Fibroblast of upper back skin (primary cell): ENCODE results near the gene FSCN2.
"Not testable (repeated sequence)": the region's sequence is repeated elsewhere in the genome, so short reads cannot be mapped to it uniquely, and the experiment has no call there.

ENCODE experiments used
- DNase-seq: peaks from one replicate; pipeline ENCODE4 v3.0.0-alpha.2; 2013

The FSCN2 gene

GRCh38 chr17:81528651-81529436, 667 bp downstream of the FSCN2 start:
- DNase-seq: no peak

- DNase-seq: no peak
Observed at GRCh38 chr17:81529437-81529803, 1.2 kb downstream of the FSCN2 start.

- DNase-seq: not testable (repeated sequence)
Observed at GRCh38 chr17:81531013-81531412, 2.8 kb downstream of the FSCN2 start.

- not testable (repeated sequence) for DNase-seq
Observed at GRCh38 chr17:81531998-81532404, 3.8 kb downstream of the FSCN2 start.

GRCh38 chr17:81532490-81533287, 4.5 kb downstream of the FSCN2 start:
- no peak for DNase-seq

GRCh38 chr17:81533339-81534141, 5.4 kb downstream of the FSCN2 start:
- DNase-seq: no peak

GRCh38 chr17:81534157-81535006, 6.2 kb downstream of the FSCN2 start:
- no peak for DNase-seq

GRCh38 chr17:81535007-81535328, 6.8 kb downstream of the FSCN2 start:
- no peak for DNase-seq

GRCh38 chr17:81535480-81536298, 7.5 kb downstream of the FSCN2 start:
- no peak for DNase-seq

- no peak for DNase-seq
Observed at GRCh38 chr17:81536299-81537290, 8.4 kb downstream of the FSCN2 start.

GRCh38 chr17:81537343-81537855, 9.2 kb downstream of the FSCN2 start:
- DNase-seq: no peak

GRCh38 chr17:81537856-81538555, 9.8 kb downstream of the FSCN2 start:
- DNase-seq: no peak

- DNase-seq: no peak
Observed at GRCh38 chr17:81538651-81539570, 10.7 kb downstream of the FSCN2 start.

GRCh38 chr17:81539571-81539900, 11.4 kb downstream of the FSCN2 start:
- DNase-seq: no peak

GRCh38 chr17:81539961-81540675, 11.9 kb downstream of the FSCN2 start:
- DNase-seq: no peak

- no peak for DNase-seq
Observed at GRCh38 chr17:81540676-81541027, 12.5 kb downstream of the FSCN2 start.

GRCh38 chr17:81541123-81541522, 12.9 kb downstream of the FSCN2 start:
- DNase-seq: no peak
